ENCODE results near the gene AGPAT3.

Gene AGPAT3

DNA sequence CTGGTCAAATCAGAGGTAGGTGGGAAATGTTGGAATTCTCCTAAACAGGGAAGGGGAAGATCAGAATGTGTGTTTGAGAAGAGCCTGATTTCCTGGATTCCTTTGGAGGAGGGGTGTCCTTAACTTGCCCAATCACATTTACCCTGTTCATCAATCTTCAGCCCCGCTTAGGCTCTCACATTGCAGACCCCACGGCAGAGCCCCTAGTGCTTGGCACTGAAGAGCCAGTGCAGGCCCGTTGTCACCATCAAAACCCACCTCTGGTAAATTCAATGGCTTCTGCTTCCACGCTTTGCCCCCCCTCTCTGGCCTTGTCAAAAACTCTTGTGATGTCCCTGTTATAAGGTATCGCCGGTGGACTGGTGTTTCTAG lies 2.3 kb downstream of the AGPAT3 start:
- Histone ChIP-seq H3K9me2 (replicated peaks; ENCODE audit: control insufficient read depth, low read length) (no peaks in the 10 kb centered on the region), H3K9me3 (ENCODE audit: control insufficient read depth, insufficient read depth, low read length) (no peaks in the 10 kb centered on the region), H3K4me1 (ENCODE audit: control insufficient read depth, low read length) (peaks cover 33% of the 10 kb centered on the region), H3K4me2 (ENCODE audit: low read length) (peak overlapping the region; percentile 82), H4K20me1 (ENCODE audit: control insufficient read depth, insufficient read depth, low read depth, low read length) (no peaks in the 10 kb centered on the region; the same call in 1 of the 2 replicates), H3K36me3 (ENCODE audit: control insufficient read depth, low read length) (peaks cover 11% of the 10 kb centered on the region), H3K27me3 (ENCODE audit: control insufficient read depth, low read length) (no peaks in the 10 kb centered on the region), H3K4me3 (ENCODE audit: low read length) (no peak overlapping the region), H3K79me2 (ENCODE audit: control insufficient read depth, low read length) (peaks cover 61% of the 10 kb centered on the region), H3F3A (ENCODE audit: control insufficient read depth, insufficient read depth) (peaks cover 10% of the 10 kb centered on the region; the same call in 1 of the 2 replicates), H3K27ac (ENCODE audit: low read depth, low read length) (no peak overlapping the region)
- TF ChIP-seq, protein P1, sequence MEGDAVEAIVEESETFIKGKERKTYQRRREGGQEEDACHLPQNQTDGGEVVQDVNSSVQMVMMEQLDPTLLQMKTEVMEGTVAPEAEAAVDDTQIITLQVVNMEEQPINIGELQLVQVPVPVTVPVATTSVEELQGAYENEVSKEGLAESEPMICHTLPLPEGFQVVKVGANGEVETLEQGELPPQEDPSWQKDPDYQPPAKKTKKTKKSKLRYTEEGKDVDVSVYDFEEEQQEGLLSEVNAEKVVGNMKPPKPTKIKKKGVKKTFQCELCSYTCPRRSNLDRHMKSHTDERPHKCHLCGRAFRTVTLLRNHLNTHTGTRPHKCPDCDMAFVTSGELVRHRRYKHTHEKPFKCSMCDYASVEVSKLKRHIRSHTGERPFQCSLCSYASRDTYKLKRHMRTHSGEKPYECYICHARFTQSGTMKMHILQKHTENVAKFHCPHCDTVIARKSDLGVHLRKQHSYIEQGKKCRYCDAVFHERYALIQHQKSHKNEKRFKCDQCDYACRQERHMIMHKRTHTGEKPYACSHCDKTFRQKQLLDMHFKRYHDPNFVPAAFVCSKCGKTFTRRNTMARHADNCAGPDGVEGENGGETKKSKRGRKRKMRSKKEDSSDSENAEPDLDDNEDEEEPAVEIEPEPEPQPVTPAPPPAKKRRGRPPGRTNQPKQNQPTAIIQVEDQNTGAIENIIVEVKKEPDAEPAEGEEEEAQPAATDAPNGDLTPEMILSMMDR (IDR thresholded peaks at IDR 0.05; ENCODE audit: low read depth, low read length, poor library complexity, severe bottlenecking): no peak
- TF ChIP-seq EZH2phosphoT487 (IDR thresholded peaks at IDR 0.05; ENCODE audit: borderline replicate concordance, low read length): no peak

DNA sequence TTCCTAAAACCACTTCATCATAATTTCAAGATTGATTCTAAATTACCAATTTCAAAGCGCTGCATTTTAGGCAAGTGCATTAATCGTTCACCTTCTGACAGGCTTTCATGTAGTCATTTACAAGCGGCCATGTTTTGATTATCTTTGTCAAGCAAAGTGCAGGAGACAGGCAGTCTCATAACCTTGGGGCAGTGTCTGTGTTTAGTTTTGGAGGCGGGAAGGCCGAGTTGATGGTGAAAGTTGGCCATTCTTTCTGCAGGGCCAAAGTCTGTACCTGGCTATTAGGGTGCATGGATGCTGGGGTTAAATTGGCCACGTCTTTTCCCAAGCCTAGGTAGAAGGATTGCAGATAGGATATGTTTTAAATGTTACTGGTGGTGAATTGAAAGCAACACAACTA lies 2.9 kb downstream of the AGPAT3 start:
- Histone ChIP-seq H3K4me2 (ENCODE audit: low read length) (no peak overlapping the region), H3K27ac (ENCODE audit: low read depth, low read length) (no peak overlapping the region), H3K79me2 (ENCODE audit: control insufficient read depth, low read length) (peaks cover 67% of the 10 kb centered on the region), H3K4me1 (ENCODE audit: control insufficient read depth, low read length) (peaks cover 27% of the 10 kb centered on the region), H3K9me2 (replicated peaks; ENCODE audit: control insufficient read depth, low read length) (no peaks in the 10 kb centered on the region), H3K9me3 (ENCODE audit: control insufficient read depth, insufficient read depth, low read length) (no peaks in the 10 kb centered on the region), H3F3A (ENCODE audit: control insufficient read depth, insufficient read depth) (peaks cover 10% of the 10 kb centered on the region; the same call in 1 of the 2 replicates), H3K36me3 (ENCODE audit: control insufficient read depth, low read length) (peaks cover 11% of the 10 kb centered on the region), H3K4me3 (ENCODE audit: low read length) (no peak overlapping the region), H3K27me3 (ENCODE audit: control insufficient read depth, low read length) (no peaks in the 10 kb centered on the region), H4K20me1 (ENCODE audit: control insufficient read depth, insufficient read depth, low read depth, low read length) (no peaks in the 10 kb centered on the region; the same call in 1 of the 2 replicates)
- TF ChIP-seq, protein P1 (IDR thresholded peaks at IDR 0.05; ENCODE audit: low read depth, low read length, poor library complexity, severe bottlenecking): no peak
- no peak for TF ChIP-seq EZH2phosphoT487 (IDR thresholded peaks at IDR 0.05; ENCODE audit: borderline replicate concordance, low read length)

DNA sequence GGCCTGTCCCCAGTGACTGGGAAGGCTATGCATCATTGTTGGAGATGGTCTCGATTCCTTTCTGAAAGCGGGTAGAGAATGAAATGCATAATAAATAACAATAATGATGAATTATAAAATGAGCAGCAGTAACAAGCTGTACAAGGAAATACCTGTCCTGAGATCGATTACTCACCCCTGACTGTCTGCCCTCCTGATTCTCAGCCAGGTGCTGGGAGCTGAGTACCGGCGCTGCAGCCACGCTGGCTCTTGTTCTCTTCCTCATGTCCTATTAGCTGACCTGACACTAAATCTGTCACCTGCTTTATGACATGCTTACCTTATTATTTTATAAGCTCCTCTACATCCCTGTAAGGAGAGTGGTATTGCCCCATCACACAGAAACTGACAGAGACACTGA lies 3.4 kb downstream of the AGPAT3 start:
- Histone ChIP-seq H3K79me2 (ENCODE audit: control insufficient read depth, low read length) (peaks cover 67% of the 10 kb centered on the region), H3F3A (ENCODE audit: control insufficient read depth, insufficient read depth) (peaks cover 7% of the 10 kb centered on the region; the same call in 1 of the 2 replicates), H3K9me2 (replicated peaks; ENCODE audit: control insufficient read depth, low read length) (no peaks in the 10 kb centered on the region), H3K4me2 (ENCODE audit: low read length) (no peak overlapping the region), H3K9me3 (ENCODE audit: control insufficient read depth, insufficient read depth, low read length) (no peaks in the 10 kb centered on the region), H3K4me1 (ENCODE audit: control insufficient read depth, low read length) (peaks cover 22% of the 10 kb centered on the region), H3K4me3 (ENCODE audit: low read length) (no peak overlapping the region), H3K36me3 (ENCODE audit: control insufficient read depth, low read length) (peaks cover 11% of the 10 kb centered on the region), H3K27me3 (ENCODE audit: control insufficient read depth, low read length) (no peaks in the 10 kb centered on the region), H4K20me1 (ENCODE audit: control insufficient read depth, insufficient read depth, low read depth, low read length) (no peaks in the 10 kb centered on the region; the same call in 1 of the 2 replicates), H3K27ac (ENCODE audit: low read depth, low read length) (no peak overlapping the region)
- TF ChIP-seq, protein P1 (IDR thresholded peaks at IDR 0.05; ENCODE audit: low read depth, low read length, poor library complexity, severe bottlenecking): no peak
- TF ChIP-seq EZH2phosphoT487 (IDR thresholded peaks at IDR 0.05; ENCODE audit: borderline replicate concordance, low read length): no peak
